Measurements from ENCODE around the gene FGD5.

FGD5 gene

GRCh38 chr3:14779069-14779685 lies 39.6 kb upstream of the FGD5 start:
- no peaks in the 10 kb centered on the region for H3K27me3 ChIP-seq (ENCODE audit: control insufficient read depth, insufficient read depth, low read length)
- H3K27ac ChIP-seq (ENCODE audit: low read length): no peak overlapping the region
- H3K9me3 ChIP-seq (ENCODE audit: control insufficient read depth, low read depth, low read length): no peaks in the 10 kb centered on the region
- no peaks in the 10 kb centered on the region for H3K36me3 ChIP-seq (ENCODE audit: control insufficient read depth, low read depth, low read length)
- H3K4me3 ChIP-seq (ENCODE audit: low read length): no peak overlapping the region
- H3K9ac ChIP-seq (ENCODE audit: low read length): no peak overlapping the region
- peaks cover 8% of the 10 kb centered on the region for H3K4me1 ChIP-seq (ENCODE audit: control insufficient read depth, low read depth, low read length)

- no peak overlapping the region for H3K27ac ChIP-seq (ENCODE audit: low read length)
Measured at GRCh38 chr3:14780927-14781507, 37.7 kb upstream of the FGD5 start.

GRCh38 chr3:14783480-14784086 lies 35.2 kb upstream of the FGD5 start:
- Histone ChIP-seq H3K9me3 (ENCODE audit: control insufficient read depth, low read depth, low read length) (no peaks in the 10 kb centered on the region), H3K4me1 (ENCODE audit: control insufficient read depth, low read depth, low read length) (peaks cover 11% of the 10 kb centered on the region), H3K4me3 (ENCODE audit: low read length) (no peak overlapping the region), H3K36me3 (ENCODE audit: control insufficient read depth, low read depth, low read length) (no peaks in the 10 kb centered on the region), H3K9ac (ENCODE audit: low read length) (no peak overlapping the region), H3K27ac (ENCODE audit: low read length) (no peak overlapping the region), H3K27me3 (ENCODE audit: control insufficient read depth, insufficient read depth, low read length) (no peaks in the 10 kb centered on the region)

More at GRCh38 chr3:14780927-14781507, 37.7 kb upstream of the FGD5 start:
- no peaks in the 10 kb centered on the region for H3K27me3 ChIP-seq (ENCODE audit: control insufficient read depth, insufficient read depth, low read length)
- no peaks in the 10 kb centered on the region for H3K36me3 ChIP-seq (ENCODE audit: control insufficient read depth, low read depth, low read length)
- H3K4me1 ChIP-seq (ENCODE audit: control insufficient read depth, low read depth, low read length): peaks cover 11% of the 10 kb centered on the region
- no peak overlapping the region for H3K4me3 ChIP-seq (ENCODE audit: low read length)
- no peak overlapping the region for H3K9ac ChIP-seq (ENCODE audit: low read length)
- no peaks in the 10 kb centered on the region for H3K9me3 ChIP-seq (ENCODE audit: control insufficient read depth, low read depth, low read length)

GRCh38 chr3:14784087-14784681 lies 34.6 kb upstream of the FGD5 start:
- Histone ChIP-seq H3K27ac (ENCODE audit: low read length) (no peak overlapping the region), H3K27me3 (ENCODE audit: control insufficient read depth, insufficient read depth, low read length) (no peaks in the 10 kb centered on the region), H3K4me3 (ENCODE audit: low read length) (no peak overlapping the region), H3K9ac (ENCODE audit: low read length) (no peak overlapping the region), H3K9me3 (ENCODE audit: control insufficient read depth, low read depth, low read length) (no peaks in the 10 kb centered on the region), H3K4me1 (ENCODE audit: control insufficient read depth, low read depth, low read length) (peaks cover 11% of the 10 kb centered on the region), H3K36me3 (ENCODE audit: control insufficient read depth, low read depth, low read length) (no peaks in the 10 kb centered on the region)

GRCh38 chr3:14785207-14786155 lies 33.3 kb upstream of the FGD5 start:
- Histone ChIP-seq H3K36me3 (ENCODE audit: control insufficient read depth, low read depth, low read length) (no peaks in the 10 kb centered on the region), H3K27me3 (ENCODE audit: control insufficient read depth, insufficient read depth, low read length) (no peaks in the 10 kb centered on the region), H3K4me3 (ENCODE audit: low read length) (no peak overlapping the region), H3K4me1 (ENCODE audit: control insufficient read depth, low read depth, low read length) (peaks cover 11% of the 10 kb centered on the region), H3K9me3 (ENCODE audit: control insufficient read depth, low read depth, low read length) (no peaks in the 10 kb centered on the region), H3K27ac (ENCODE audit: low read length) (no peak overlapping the region), H3K9ac (ENCODE audit: low read length) (no peak overlapping the region)

GRCh38 chr3:14786369-14786768 lies 32.4 kb upstream of the FGD5 start:
- Histone ChIP-seq H3K4me1 (ENCODE audit: control insufficient read depth, low read depth, low read length) (peaks cover 11% of the 10 kb centered on the region), H3K9ac (ENCODE audit: low read length) (no peak overlapping the region), H3K27ac (ENCODE audit: low read length) (no peak overlapping the region), H3K36me3 (ENCODE audit: control insufficient read depth, low read depth, low read length) (no peaks in the 10 kb centered on the region), H3K4me3 (ENCODE audit: low read length) (no peak overlapping the region), H3K9me3 (ENCODE audit: control insufficient read depth, low read depth, low read length) (no peaks in the 10 kb centered on the region), H3K27me3 (ENCODE audit: control insufficient read depth, insufficient read depth, low read length) (no peaks in the 10 kb centered on the region)

GRCh38 chr3:14787630-14788029 lies 31.1 kb upstream of the FGD5 start:
- Histone ChIP-seq H3K4me3 (ENCODE audit: low read length) (no peak overlapping the region), H3K27me3 (ENCODE audit: control insufficient read depth, insufficient read depth, low read length) (no peaks in the 10 kb centered on the region), H3K27ac (ENCODE audit: low read length) (no peak overlapping the region), H3K9me3 (ENCODE audit: control insufficient read depth, low read depth, low read length) (no peaks in the 10 kb centered on the region), H3K4me1 (ENCODE audit: control insufficient read depth, low read depth, low read length) (peaks cover 11% of the 10 kb centered on the region), H3K36me3 (ENCODE audit: control insufficient read depth, low read depth, low read length) (no peaks in the 10 kb centered on the region), H3K9ac (ENCODE audit: low read length) (no peak overlapping the region)

- no peak overlapping the region for H3K4me3 ChIP-seq (ENCODE audit: low read length)
- no peaks in the 10 kb centered on the region for H3K36me3 ChIP-seq (ENCODE audit: control insufficient read depth, low read depth, low read length)
- H3K27ac ChIP-seq (ENCODE audit: low read length): no peak overlapping the region
- no peaks in the 10 kb centered on the region for H3K27me3 ChIP-seq (ENCODE audit: control insufficient read depth, insufficient read depth, low read length)
- H3K9me3 ChIP-seq (ENCODE audit: control insufficient read depth, low read depth, low read length): no peaks in the 10 kb centered on the region
- H3K4me1 ChIP-seq (ENCODE audit: control insufficient read depth, low read depth, low read length): peaks cover 8% of the 10 kb centered on the region
- no peak overlapping the region for H3K9ac ChIP-seq (ENCODE audit: low read length)
Measured at GRCh38 chr3:14788644-14789043, 30.1 kb upstream of the FGD5 start.

- Histone ChIP-seq H3K9ac (ENCODE audit: low read length) (no peak overlapping the region), H3K9me3 (ENCODE audit: control insufficient read depth, low read depth, low read length) (no peaks in the 10 kb centered on the region), H3K27me3 (ENCODE audit: control insufficient read depth, insufficient read depth, low read length) (no peaks in the 10 kb centered on the region), H3K36me3 (ENCODE audit: control insufficient read depth, low read depth, low read length) (no peaks in the 10 kb centered on the region), H3K27ac (ENCODE audit: low read length) (no peak overlapping the region), H3K4me1 (ENCODE audit: control insufficient read depth, low read depth, low read length) (peaks cover 3% of the 10 kb centered on the region), H3K4me3 (ENCODE audit: low read length) (no peak overlapping the region)
Measured at GRCh38 chr3:14789221-14789620, 29.5 kb upstream of the FGD5 start.

GRCh38 chr3:14789640-14790285 lies 29.0 kb upstream of the FGD5 start:
- H3K36me3 ChIP-seq (ENCODE audit: control insufficient read depth, low read depth, low read length): no peaks in the 10 kb centered on the region
- no peaks in the 10 kb centered on the region for H3K27me3 ChIP-seq (ENCODE audit: control insufficient read depth, insufficient read depth, low read length)
- no peaks in the 10 kb centered on the region for H3K9me3 ChIP-seq (ENCODE audit: control insufficient read depth, low read depth, low read length)
- no peak overlapping the region for H3K4me3 ChIP-seq (ENCODE audit: low read length)
- H3K27ac ChIP-seq (ENCODE audit: low read length): no peak overlapping the region
- H3K4me1 ChIP-seq (ENCODE audit: control insufficient read depth, low read depth, low read length): no peaks in the 10 kb centered on the region
- no peak overlapping the region for H3K9ac ChIP-seq (ENCODE audit: low read length)

All from iPS-18a (cell line).